RWPE1 (cell line): ENCODE measurements around the gene ZNF708.
"Not testable (repeated sequence)": the region's sequence is repeated elsewhere in the genome, so short reads cannot be mapped to it uniquely, and the experiment has no call there.

Experiments used
- CTCF ChIA-PET: fragments of 350-600 bp; sonication (Branson Sonifier 250); formaldehyde crosslinking; extraction: SDS; loops from one replicate; lab custom pipeline; 2021; lab: Yijun Ruan, JAX
- POLR2A ChIA-PET: fragments of 400-600 bp; formaldehyde crosslinking; extraction: SDS; loops from one replicate; lab custom pipeline; 2020; ENCODE audit warnings: antibody characterized with exemption; ENCODE audit not compliant: low non-redundant PET; lab: Yijun Ruan, JAX
- DNase-seq: peaks from one replicate; pipeline ENCODE4 v3.0.0; 2012; ENCODE audit warnings: low spot score
- H3K27ac ChIP-seq: fragments of 450-650 bp; 2 replicates; pipeline ENCODE4 v1.5.1; 2017
- TF ChIP-seq, protein P1 (sequence below): fragments of 450-650 bp; conservative IDR thresholded peaks from 2 replicates; pipeline ENCODE4 v1.5.1; 2017; ENCODE audit warnings: low read depth, mild to moderate bottlenecking

ZNF708 gene

DNA sequence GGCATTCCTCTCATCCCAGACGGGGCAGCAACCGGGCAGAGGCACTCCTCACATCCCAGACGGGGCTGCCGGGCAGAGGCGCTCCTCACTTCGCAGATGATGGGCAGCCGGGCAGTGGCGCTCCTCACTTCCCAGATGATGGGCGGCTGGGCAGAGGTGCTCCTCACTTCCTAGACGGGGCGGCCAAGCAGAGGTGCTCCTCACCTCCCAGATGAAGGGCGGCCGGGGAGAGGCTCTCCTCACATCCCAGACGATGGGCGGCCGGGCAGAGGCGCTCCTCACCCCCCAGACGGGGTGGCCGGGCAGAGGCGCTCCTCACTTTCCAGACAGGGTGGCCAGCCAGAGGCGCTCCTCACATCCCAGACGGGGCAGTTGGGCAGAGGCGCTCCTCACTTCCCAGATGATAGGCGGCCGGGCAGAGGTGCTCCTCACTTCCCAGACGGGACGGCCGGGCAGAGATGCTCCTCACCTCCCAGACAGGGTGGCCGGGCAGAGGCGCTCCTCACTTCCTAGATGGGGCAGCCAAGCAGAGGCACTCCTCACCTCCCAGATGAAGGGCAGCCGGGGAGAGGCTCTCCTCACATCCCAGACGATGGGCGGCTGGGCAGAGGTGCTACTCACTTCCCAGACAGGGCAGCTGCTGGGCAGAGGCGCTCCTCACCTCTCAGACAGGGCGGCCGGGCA is 68.9 kb downstream of the ZNF708 start:
- no peak for DNase-seq
- ChIA-PET POLR2A (no interaction called here), CTCF (no interaction called here)
- H3K27ac ChIP-seq = no peak overlapping the region
- TF ChIP-seq, protein P1, sequence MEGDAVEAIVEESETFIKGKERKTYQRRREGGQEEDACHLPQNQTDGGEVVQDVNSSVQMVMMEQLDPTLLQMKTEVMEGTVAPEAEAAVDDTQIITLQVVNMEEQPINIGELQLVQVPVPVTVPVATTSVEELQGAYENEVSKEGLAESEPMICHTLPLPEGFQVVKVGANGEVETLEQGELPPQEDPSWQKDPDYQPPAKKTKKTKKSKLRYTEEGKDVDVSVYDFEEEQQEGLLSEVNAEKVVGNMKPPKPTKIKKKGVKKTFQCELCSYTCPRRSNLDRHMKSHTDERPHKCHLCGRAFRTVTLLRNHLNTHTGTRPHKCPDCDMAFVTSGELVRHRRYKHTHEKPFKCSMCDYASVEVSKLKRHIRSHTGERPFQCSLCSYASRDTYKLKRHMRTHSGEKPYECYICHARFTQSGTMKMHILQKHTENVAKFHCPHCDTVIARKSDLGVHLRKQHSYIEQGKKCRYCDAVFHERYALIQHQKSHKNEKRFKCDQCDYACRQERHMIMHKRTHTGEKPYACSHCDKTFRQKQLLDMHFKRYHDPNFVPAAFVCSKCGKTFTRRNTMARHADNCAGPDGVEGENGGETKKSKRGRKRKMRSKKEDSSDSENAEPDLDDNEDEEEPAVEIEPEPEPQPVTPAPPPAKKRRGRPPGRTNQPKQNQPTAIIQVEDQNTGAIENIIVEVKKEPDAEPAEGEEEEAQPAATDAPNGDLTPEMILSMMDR = no peak

DNA sequence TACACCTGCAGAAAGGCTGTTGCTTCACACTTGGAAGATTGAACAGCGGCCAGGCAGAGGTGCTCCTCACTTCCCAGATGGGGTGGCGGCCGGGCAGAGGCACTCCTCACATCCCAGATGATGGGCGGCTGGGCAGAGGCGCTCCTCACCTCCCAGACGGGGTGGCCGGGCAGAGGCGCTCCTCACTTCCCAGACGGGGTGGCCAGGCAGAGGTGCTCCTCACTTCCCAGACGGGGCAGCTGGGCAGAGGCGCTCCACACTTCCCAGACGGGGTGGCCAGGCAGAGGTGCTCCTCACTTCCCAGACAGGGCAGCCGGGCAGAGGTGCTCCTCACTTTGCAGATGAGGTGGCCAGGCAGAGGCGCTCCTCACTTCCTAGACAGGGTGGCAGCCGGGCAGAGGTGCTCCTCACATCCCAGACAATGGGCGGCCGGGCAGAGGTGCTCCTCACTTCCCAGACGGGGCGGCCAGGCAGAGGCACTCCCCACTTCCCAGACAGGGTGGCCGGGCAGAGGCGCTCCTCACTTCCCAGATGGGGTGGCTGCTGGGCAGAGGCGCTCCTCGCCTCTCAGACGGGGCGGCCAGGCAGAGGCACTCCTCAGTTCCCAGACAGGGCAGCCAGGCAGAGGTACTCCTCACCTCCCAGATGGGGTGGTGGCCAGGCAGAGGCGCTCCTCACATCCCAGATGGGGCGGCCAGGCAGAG is 69.6 kb downstream of the ZNF708 start:
- POLR2A ChIA-PET, H3K27ac ChIP-seq, CTCF ChIA-PET, DNase-seq: not testable (repeated sequence)

DNA sequence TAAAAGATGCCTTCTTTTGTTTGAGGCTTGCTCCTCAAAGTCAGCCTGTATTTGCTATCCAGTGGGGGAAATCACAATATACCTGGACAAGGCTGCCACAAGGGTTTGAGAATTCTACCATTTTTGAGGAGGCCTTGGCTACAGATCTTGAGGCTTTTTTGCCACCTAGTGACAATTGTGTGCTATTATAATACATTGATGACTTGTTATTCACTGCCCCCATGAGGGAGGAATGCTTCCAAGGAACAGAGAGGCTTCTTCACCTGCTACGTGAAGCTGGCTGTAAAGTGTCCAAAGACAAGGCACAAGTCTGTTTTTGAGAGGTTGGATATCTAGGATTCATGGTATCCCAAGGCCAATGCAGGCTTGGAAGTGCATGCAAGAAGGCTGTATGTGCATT is 72.5 kb downstream of the ZNF708 start:
- no peak overlapping the region for H3K27ac ChIP-seq
- ChIA-PET POLR2A (no interaction called here), CTCF (interaction anchor here (0.7 kb wide), 2 partner anchors 55 to 630 kb away, joined by 3 to 4 read pairs; no protein-coding TSS in a partner anchor)
- TF ChIP-seq, protein P1 = no peak
- DNase-seq = peak; percentile 4
